Hepatocyte (in vitro differentiated cells): ENCODE results near the gene PCGF3.

Experiments used
- CTCF ChIP-seq: fragments of 200-600 bp; sonication (generic); IDR thresholded peaks from 2 replicates; pipeline ENCODE4 v1.5.1; 2016; ENCODE audit warnings: antibody characterized with exemption, mild to moderate bottlenecking; ENCODE audit not compliant: poor library complexity
- EZH2 ChIP-seq: fragments of 200-600 bp; sonication (generic); IDR thresholded peaks from 2 replicates; pipeline ENCODE4 v1.6.1; 2016; ENCODE audit warnings: antibody characterized with exemption, mild to moderate bottlenecking, borderline replicate concordance

- TF ChIP-seq CTCF (no peak), EZH2 (no peak)
These were observed 42.6 kb upstream of the PCGF3 start for GRCh38 chr4:663046-663437.
